ENCODE measurements around the gene DDX54.

DNA sequence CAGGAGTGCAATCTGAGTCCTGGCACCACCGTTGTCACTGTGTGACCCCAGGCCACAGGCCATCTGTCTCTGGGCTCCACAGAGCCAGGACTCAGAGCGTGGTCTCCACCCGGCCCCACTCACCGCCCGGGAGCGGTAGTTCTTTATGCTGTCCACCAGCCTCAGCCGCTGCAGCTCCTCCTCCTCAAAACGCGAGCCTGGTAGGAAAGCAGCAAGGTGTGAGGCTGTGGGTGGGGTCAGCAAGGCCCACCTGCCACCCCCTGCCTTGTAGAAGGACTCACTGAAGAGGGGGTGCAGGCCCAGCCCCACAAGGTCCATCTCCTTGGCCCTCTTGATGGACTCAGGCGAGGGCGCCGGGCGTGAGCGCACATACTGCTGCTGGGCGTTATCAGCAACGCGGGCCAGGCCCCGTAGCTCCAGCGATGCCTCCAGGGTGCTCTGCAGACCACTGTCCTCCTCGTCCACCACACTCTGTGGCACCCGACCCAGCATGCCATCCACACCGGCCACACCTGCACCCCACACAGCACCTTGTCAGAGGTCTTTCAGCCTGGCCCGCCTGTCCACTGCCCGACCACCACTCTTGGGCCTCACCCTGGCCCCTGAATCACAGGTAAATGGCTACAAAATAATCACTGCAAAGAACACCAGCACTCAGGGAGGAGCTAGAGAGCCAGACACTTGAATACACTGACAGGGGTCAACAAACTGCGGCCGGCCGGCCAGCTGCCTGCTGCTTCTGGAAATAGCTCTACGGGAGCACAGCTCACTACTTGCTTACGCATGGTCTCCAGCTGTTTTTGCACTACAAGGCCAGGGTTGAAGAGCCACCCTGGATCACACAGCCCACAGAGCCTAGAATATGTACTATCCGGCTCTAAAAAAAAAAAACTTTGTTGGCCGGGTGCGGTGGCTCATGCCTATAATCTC lies 19.5 kb downstream of the DDX54 start:
- TF ChIP-seq, protein P1, sequence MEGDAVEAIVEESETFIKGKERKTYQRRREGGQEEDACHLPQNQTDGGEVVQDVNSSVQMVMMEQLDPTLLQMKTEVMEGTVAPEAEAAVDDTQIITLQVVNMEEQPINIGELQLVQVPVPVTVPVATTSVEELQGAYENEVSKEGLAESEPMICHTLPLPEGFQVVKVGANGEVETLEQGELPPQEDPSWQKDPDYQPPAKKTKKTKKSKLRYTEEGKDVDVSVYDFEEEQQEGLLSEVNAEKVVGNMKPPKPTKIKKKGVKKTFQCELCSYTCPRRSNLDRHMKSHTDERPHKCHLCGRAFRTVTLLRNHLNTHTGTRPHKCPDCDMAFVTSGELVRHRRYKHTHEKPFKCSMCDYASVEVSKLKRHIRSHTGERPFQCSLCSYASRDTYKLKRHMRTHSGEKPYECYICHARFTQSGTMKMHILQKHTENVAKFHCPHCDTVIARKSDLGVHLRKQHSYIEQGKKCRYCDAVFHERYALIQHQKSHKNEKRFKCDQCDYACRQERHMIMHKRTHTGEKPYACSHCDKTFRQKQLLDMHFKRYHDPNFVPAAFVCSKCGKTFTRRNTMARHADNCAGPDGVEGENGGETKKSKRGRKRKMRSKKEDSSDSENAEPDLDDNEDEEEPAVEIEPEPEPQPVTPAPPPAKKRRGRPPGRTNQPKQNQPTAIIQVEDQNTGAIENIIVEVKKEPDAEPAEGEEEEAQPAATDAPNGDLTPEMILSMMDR (conservative IDR thresholded peaks at IDR 0.05): no peak
- TF ChIP-seq EZH2 (IDR thresholded peaks at IDR 0.05; ENCODE audit: low read depth): no peak

All from PC-9 (cell line).